HG02973 (cell line): Measurements from ENCODE around the gene FRMPD2.
"Not testable (repeated sequence)": the region's sequence is repeated elsewhere in the genome, so short reads cannot be mapped to it uniquely, and the experiment has no call there.

ENCODE experiments used
- ATAC-seq: cut with Tn5 transposase; IDR thresholded peaks from one replicate; pipeline ENCODE4 v1.9.1; 2021; ENCODE audit warnings: moderate library complexity; ENCODE audit not compliant: unreplicated experiment

The FRMPD2 gene

DNA sequence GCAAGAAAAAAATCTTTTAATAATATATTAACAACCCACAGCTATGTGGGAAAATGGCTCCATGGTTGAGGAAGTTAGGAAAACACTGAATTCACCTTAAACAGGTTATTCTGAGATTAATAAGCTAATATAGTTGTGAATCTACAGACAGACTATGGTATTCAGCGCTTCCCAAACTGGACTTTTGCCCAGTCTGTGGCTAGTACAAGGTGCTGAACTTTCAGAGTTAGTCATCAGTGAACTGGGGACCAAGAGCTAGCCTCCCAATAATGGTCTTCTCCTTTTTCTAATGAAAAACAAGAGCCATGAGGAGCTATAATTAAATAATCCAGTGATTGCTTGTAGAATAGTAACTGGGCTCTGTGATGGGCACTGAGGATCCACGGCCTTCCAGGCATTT lies 65.3 kb downstream of the FRMPD2 start:
- ATAC-seq: no peak

- no peak for ATAC-seq
These were observed 66.6 kb downstream of the FRMPD2 start for GRCh38 chr10:48207853-48208252.

- no peak for ATAC-seq
These were observed 67.8 kb downstream of the FRMPD2 start for GRCh38 chr10:48206482-48207250.

GRCh38 chr10:48205918-48206317 lies 68.6 kb downstream of the FRMPD2 start:
- ATAC-seq: no peak

GRCh38 chr10:48199580-48200377 lies 74.7 kb downstream of the FRMPD2 start:
- no peak for ATAC-seq

DNA sequence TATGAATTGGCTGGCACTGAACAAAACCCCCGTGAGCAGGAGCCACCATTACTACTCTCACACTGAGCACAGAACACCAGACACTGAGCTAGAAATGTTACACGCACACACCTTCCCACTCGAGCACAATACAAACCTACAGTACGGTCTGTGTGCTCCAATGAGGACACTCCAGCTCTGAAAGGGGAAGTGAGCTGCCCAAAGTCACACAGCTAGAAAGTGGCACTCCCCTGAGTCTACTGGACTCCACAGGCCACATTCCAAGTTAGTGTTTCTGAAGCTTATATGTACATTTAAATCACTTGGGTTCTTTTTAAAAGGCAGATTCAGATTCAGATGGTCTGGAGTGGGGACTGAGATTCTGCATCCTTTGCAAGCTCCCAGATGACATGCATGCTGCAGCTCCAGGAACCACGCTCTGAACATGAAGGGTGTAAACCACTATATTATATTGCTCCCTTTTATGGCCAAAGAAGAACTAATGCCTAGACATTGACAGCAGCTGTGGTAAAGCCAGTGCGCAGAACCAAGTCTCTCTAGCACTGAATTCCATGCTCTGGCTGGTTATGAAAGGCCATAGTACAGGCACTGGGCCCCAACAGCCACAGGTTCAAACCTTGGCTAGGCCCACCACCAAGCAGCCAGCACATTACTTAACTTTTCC lies 77.1 kb downstream of the FRMPD2 start:
- no peak for ATAC-seq

DNA sequence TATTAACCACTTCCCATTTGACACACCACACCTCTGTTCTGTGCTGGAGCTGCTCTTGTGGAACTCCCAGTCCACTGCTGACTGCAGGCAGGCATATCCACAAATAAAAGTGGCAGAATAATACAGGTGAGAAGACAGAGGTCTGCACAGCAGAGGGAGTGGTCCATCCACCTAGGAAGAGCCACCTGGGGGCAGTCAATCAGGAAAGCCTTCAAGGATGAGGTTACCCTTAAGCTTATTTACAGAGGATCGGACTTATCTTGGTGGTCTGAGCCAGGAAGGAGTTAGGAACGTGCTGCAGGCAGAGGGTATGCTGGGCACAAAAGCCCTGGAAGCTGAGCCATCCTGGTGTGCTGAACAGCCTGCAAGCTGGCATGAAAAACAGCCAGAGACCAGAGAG lies 78.7 kb downstream of the FRMPD2 start:
- ATAC-seq: no peak

GRCh38 chr10:48194830-48195229 lies 79.7 kb downstream of the FRMPD2 start:
- ATAC-seq: no peak

- ATAC-seq: no peak
These were observed 80.9 kb downstream of the FRMPD2 start for GRCh38 chr10:48193556-48193955.

GRCh38 chr10:48192881-48193450 lies 81.5 kb downstream of the FRMPD2 start:
- ATAC-seq: no peak

DNA sequence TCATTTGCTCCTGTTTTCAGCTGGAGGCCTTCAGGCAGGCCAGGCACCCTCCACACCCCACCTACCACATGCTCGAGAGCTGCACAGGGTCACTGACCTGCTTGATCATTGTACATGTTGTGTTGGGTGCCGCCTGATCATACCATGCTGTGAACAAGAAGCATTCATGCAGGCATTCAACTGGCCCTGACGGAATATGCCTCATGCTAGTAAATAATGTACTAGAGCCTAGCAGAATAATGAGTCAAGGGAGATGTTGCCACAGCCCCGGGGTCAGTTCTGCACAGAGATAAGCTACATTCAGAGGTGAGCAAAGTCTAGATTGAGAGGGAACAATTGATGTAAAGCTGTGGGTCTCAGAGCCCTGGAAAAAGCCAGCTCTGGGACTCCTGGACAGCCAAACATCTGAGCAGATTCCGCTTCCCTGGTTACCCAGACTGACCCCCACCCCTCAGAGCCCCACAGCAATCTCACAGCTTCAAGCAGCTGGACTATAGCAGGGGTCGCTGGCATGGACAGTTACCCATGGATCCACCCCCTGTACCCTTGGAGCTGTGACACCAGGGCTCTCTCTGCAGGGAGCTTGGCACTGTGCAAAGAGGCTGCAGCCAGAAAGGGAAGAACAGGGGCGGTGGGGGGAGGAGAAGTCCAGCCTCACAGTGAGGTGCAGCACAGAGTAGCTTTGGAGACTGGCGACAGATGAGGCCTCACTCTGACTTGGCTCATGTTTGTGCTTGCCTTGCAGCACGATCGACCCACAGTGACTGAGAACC lies 86.6 kb downstream of the FRMPD2 start:
- no peak for ATAC-seq

- ATAC-seq: no peak
These were observed 87.4 kb downstream of the FRMPD2 start for GRCh38 chr10:48187126-48187525.

DNA sequence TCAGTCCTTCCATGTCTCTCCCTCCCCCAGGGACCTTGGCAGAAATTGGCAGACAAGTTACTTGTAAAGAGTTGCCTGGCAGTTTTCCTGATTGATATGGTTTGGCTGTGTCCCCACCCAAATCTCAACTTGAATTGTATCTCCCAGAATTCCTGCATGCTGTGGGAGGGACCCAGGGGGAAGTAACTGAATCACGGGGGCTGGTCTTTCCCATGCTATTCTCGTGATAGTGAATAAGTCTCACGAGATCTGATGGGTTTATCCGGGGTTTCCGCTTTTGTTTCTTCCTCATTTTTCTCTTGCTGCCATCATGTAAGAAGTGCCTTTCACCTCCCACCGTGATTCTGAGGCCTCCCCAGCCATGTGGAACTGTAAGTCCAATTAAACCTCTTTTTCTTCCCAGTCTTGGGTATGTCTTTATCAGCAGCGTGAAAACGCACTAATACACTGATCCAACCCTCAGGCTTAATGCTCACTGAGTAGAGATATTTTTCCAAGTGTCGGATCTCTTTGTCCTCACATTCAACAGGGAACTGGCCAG lies 88.2 kb downstream of the FRMPD2 start:
- ATAC-seq: not testable (repeated sequence)

DNA sequence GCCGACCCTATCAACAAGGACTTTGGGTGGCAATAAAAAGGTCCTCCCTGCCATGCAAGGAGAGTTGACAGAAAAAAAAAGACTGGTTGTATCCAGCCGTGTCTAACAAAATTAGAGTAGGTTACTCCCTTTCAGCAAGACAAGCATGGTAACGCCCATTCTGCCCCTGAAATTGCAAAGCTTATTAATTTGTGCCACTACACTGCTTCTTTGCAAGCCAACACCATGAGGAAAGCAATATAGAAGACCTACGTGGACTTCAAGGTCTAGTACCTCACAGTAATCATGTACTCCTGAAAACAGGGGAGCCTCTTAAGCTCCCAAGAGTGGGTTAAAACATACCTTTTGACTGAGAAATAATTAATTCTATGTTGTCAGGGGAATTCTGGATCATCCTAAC lies 90.3 kb downstream of the FRMPD2 start:
- no peak for ATAC-seq

GRCh38 chr10:48172715-48173114 lies 101.8 kb downstream of the FRMPD2 start:
- ATAC-seq: not testable (repeated sequence)

GRCh38 chr10:48160670-48161069 lies 113.8 kb downstream of the FRMPD2 start:
- not testable (repeated sequence) for ATAC-seq

GRCh38 chr10:48160163-48160562 lies 114.3 kb downstream of the FRMPD2 start:
- ATAC-seq: not testable (repeated sequence)

DNA sequence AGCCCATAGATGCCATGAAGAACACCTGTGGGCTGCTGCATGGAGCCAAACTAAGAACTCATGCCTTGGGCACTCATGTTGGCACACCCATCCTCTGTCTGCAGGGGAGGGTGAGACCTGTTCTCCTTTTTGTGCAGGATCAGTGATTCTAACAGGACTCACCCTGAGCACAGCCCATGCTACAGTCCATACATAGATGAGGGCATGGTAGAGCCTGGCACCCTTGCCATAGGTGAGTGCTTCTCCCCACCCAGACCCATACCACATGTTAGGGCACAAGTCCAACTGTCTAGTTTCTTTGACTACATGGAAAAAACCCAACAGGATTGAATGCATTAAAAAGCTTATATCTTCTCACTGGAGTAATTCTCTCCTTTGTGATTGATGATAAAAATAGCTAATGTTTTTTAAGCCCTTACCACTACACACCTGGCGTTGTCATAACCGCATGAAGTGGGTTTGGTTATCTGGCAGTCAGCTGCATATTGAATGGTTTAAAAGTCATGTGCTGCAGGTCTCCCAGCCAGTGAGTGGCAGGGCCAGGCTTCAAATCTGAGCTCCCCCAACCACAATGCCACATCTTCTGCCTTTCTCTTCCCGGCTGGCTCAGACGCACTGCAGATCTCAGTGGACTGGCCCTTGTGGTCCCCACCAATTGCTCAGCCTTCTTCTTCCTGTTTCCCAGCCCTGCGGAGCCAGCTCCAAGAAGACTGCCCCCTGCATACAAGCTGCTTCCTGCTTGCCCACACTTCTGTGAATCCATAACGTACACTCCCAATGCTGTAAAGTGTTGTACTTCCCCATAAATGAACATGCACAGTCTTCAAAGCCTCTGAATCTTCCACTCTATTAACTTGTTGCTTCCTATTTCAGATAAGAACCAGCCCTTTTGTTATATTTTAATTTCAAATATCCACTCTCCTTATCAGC lies 120.0 kb downstream of the FRMPD2 start:
- not testable (repeated sequence) for ATAC-seq

DNA sequence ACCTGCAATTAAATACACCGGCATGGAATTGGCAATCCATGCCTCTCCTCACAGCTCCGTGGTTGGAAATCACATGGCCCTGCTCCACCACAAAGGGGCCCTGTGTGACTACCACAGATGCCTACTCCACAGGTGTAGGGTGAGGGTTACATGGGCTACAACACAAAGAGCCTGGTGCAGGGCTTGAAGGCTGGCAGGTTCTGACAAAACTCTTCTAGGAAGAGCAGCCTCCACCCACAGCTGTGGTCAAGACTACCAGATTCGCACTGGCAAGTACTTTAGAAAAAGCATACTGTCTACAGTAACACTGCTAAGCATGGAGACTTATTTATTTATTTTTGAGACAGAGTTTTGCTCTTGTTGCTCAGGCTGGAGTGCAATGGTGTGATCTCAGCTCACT lies 126.9 kb downstream of the FRMPD2 start:
- ATAC-seq: not testable (repeated sequence)
